Subcutaneous abdominal adipose tissue (tissue), 5 donors: Measurements from ENCODE around the gene MEPCE.

Source experiments
- H3K27ac ChIP-seq: one replicate; pipeline ENCODE4 v1.7.0; 2013; ENCODE audit warnings: low read depth, mild to moderate bottlenecking, inconsistent platforms, low read length, moderate library complexity
- H3K27me3 ChIP-seq, 5 donors: one replicate each; pipeline ENCODE4 v1.7.0; 2013; ENCODE audit warnings: low read length in 5 of 5, inconsistent platforms in 1 of 5; ENCODE audit not compliant: control insufficient read depth in 5 of 5, insufficient read depth in 4 of 5
- H3K36me3 ChIP-seq, 5 donors: one replicate each; pipeline ENCODE4 v1.7.0; 2013; ENCODE audit warnings: low read length in 5 of 5; ENCODE audit not compliant: control insufficient read depth in 5 of 5, insufficient read depth in 5 of 5
- H3K4me1 ChIP-seq, 5 donors: one replicate each; pipeline ENCODE4 v1.7.0; 2013; ENCODE audit warnings: low read length in 5 of 5, mild to moderate bottlenecking in 3 of 5, moderate library complexity in 1 of 5; ENCODE audit not compliant: control insufficient read depth in 5 of 5, insufficient read depth in 5 of 5
- H3K4me3 ChIP-seq, 5 donors: one replicate each; pipeline ENCODE4 v1.7.0; 2013; ENCODE audit warnings: low read length in 5 of 5, low read depth in 1 of 5
- H3K9ac ChIP-seq, 5 donors: one replicate each; pipeline ENCODE4 v1.7.0; 2013; ENCODE audit warnings: low read length in 5 of 5, mild to moderate bottlenecking in 4 of 5, moderate library complexity in 3 of 5
- H3K9me3 ChIP-seq, 5 donors: one replicate each; pipeline ENCODE4 v1.7.0; 2013; ENCODE audit warnings: low read length in 5 of 5; ENCODE audit not compliant: control insufficient read depth in 5 of 5
- donor health status: healthy.
- donor health status: healthy.
- donor health status: healthy.
- donor health status: healthy.
- donor health status: healthy.

The MEPCE gene

DNA sequence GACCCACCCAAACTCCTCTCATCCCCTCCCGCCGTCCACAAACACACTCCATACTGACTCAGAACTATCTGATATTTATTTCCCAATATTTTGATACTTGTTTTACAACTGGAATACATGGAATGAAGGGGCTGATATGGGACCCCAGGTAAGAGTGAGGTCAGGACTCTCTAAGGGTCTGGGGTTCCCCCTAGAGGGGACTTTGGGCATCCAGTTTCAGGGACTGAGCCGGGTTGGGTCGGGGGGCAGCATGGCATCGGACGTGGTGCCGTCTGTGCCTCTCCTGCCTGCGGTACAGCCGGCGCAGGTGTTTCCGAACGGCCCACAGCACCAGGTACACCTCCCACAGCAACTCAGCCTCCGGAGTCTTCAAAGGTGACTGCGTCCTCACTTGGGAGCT lies 26.9 kb downstream of the MEPCE start:
- H3K9me3 ChIP-seq = no peaks in the 10 kb centered on the region
- no peak overlapping the region for H3K27ac ChIP-seq
- peaks cover 0 to 15% (median 0%) of the 10 kb centered on the region in 5 donors for H3K36me3 ChIP-seq
- no peak overlapping the region for H3K4me3 ChIP-seq
- no peaks in the 10 kb centered on the region for H3K27me3 ChIP-seq
- peaks cover 0 to 6% (median 0%) of the 10 kb centered on the region in 5 donors for H3K4me1 ChIP-seq
- H3K9ac ChIP-seq = no peak overlapping the region

DNA sequence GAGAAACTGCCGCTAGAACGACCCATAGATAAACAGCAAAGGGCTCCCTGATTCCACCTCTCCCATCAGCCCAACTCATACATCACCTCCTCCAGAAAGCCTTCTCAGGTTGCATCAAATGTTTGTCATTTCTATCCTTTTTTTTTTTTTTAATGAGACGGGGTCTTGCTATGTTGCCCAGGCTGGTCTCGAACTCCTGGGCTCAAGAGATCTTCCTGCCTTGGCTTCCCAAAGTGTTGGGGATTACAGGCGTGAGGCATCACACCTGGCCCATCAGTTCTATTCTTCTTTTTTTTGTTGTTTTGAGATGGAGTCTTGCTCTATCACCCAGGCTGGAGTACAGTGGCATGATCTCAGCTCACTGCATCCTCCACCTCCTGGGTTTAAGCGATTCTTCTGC lies 27.4 kb downstream of the MEPCE start:
- H3K4me1 ChIP-seq = peaks cover 0 to 6% (median 0%) of the 10 kb centered on the region in 5 donors
- H3K27ac ChIP-seq = no peak overlapping the region
- H3K9me3 ChIP-seq = no peaks in the 10 kb centered on the region
- no peak overlapping the region for H3K4me3 ChIP-seq
- H3K27me3 ChIP-seq = no peaks in the 10 kb centered on the region
- H3K36me3 ChIP-seq = peaks cover 0 to 15% (median 0%) of the 10 kb centered on the region in 5 donors
- H3K9ac ChIP-seq = no peak overlapping the region

DNA sequence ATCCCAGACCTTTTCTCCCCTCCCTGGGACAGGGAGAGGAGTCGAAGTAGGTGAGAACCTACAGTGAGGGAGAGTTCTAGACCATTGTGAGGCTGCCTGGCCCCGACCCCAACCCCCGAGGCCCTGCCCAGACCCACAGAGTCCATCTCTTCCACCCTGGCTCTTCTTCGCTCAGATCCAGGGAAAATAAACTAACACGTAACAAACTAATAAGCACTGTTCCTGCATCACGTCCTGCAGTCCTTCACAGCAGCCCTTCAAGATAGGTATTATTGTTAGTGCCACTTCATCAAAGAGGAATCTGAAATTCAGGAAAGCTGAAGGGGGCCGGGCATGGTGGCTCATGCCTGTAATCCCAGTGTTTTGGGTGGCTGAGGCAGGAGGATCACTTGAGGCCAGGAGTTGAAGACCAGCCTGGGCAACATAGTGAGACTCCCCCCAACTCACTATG lies 34.6 kb downstream of the MEPCE start, which contains the start of gene SPACDR:
TSS of gene SPACDR (minus strand) at position 51 of the 451 bp plus-strand sequence. CDS start 235 bp downstream, outside the sequence.
- H3K4me1 ChIP-seq = peaks cover 0 to 15% (median 15%) of the 10 kb centered on the region in 5 donors
- no peaks in the 10 kb centered on the region for H3K9me3 ChIP-seq
- no peak within 1 kb of the TSS for H3K9ac ChIP-seq
- peaks cover 0 to 30% (median 9%) of the 10 kb centered on the region in 5 donors for H3K36me3 ChIP-seq
- no peak within 1 kb of the TSS for H3K27ac ChIP-seq
- no peak within 1 kb of the TSS for H3K4me3 ChIP-seq
- H3K27me3 ChIP-seq = no peaks in the 10 kb centered on the region

DNA sequence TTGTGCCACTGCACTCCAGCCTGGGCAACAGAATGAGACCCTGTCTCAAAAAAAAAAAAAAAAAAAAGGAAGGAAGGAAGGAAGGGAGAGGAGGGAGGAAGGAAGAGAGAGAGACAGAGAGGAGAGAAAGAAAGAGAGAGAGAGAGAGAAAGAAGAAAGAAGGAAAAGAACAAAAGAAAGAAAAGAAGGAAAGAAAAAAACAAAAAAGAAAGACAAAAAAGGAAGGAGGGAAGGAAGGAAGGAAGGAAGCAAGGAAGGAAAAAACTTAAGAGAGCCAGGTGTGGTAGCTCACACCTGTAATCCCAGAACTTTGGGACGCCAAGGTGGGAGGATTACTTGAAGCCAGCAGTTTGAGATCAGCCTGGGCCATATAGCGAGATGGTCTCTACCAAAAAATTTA lies 35.2 kb downstream of the MEPCE start:
- Histone ChIP-seq H3K4me3 (no peak overlapping the region), H3K27me3 (no peaks in the 10 kb centered on the region), H3K9me3 (no peaks in the 10 kb centered on the region), H3K9ac (no peak overlapping the region), H3K27ac (no peak overlapping the region), H3K4me1 (peaks cover 0 to 20% (median 19%) of the 10 kb centered on the region in 5 donors), H3K36me3 (peaks cover 0 to 27% (median 9%) of the 10 kb centered on the region in 5 donors)

DNA sequence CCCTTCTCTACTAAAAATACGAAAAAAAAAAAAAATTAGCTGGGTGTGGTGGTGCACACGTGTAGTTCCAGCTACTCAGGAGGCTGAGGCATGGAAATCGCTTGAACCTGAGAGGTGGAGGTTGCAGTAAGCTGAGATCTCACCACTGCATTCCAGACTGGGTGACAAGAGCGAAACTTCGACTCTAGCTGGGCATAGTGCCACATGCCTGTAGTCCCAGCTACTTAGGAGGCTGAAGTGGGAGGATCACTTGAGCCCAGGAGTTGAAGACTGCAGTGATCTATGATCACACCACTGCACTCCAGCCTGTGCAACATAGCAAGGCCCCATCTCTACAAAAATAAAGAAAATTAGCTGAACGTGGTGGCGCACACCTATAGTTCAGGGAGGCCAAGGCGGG lies 35.7 kb downstream of the MEPCE start:
- Histone ChIP-seq H3K4me1 (peaks cover 0 to 20% (median 19%) of the 10 kb centered on the region in 5 donors), H3K36me3 (peaks cover 0 to 30% (median 9%) of the 10 kb centered on the region in 5 donors), H3K27ac (no peak overlapping the region), H3K4me3 (no peak overlapping the region), H3K9me3 (no peaks in the 10 kb centered on the region), H3K27me3 (no peaks in the 10 kb centered on the region), H3K9ac (no peak overlapping the region)

DNA sequence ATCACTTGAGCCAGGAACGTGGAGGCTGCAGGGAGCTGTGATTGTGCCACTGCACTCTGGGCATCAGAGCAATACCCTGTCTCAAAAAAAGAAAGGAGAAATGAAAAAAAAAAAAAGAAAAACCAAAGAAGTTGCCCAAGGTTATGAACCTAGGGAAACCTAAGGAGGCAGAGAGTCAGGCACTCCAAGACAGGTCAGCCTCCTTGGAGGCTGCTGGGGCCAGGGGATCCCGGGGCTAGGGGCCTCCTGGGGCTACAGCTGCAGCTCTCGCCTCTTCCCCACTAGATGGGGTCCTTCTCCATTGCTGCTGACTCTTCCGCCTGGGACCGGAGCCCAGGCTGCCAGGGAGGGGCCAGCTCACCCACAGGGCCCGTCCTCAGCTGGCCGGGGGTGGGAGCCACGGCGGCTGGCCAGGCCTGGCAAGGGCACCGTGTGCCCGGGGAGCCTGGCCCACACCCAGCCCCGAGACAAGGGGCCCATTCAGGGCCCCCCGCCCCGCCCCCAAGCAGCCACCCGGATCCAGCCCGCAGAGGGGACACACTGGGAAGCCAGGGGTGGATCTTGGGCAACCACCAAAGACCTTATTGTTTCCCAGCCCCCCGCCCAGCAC lies 36.2 kb downstream of the MEPCE start:
- no peak overlapping the region for H3K27ac ChIP-seq
- no peak overlapping the region for H3K4me3 ChIP-seq
- no peaks in the 10 kb centered on the region for H3K27me3 ChIP-seq
- H3K9ac ChIP-seq = no peak overlapping the region
- H3K4me1 ChIP-seq = peaks cover 0 to 20% (median 19%) of the 10 kb centered on the region in 5 donors
- peaks cover 0 to 32% (median 12%) of the 10 kb centered on the region in 5 donors for H3K36me3 ChIP-seq
- no peaks in the 10 kb centered on the region for H3K9me3 ChIP-seq

DNA sequence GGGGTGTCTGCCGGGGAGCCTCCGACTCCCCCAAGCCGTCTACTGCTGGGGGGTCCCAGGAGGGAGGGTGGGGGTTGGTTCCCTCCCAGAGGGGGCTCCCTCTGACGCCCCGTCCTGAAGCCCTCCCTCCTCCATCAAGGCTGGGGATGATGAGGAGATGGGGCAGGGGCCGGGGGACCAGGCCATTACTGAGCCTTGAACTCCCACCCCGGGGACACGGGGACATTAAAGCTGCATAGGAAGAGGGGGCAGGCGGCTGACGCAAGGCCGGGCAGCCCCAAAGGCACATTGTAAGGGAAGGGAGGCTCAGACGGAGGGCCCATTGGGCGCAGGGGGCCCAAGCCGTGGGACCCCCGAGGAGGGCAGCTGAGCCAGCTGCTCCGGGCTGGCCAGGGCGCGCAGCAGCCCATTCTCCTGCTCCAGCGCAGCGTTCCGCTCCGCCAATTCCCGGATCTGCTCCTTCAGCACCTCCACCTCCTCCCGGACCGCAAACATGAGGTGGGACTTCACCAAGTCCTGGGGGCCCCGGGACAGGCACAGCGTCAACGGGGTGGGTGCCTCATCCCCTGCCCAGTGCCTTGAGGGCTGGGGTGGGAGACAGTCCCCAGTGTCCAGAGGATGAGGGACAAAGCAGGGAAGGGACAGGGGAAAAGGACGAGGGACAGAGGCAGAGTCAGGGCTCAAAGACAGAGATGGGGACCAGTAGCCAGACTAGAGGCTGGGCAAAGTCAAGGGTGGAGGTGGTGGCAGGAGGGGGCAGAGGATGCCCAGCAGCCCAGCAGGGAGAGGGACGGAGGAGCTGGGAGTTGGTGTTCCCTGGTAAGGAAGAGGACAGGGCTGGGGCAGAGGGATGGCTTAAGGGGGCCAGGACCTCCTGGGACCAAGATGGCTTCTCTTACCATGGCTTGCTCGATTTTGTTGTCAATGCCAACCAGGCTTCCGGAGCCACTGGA lies 37.3 kb downstream of the MEPCE start:
- H3K27ac ChIP-seq = no peak overlapping the region
- no peak overlapping the region for H3K9ac ChIP-seq
- H3K9me3 ChIP-seq = no peaks in the 10 kb centered on the region
- no peaks in the 10 kb centered on the region for H3K27me3 ChIP-seq
- H3K4me3 ChIP-seq = no peak overlapping the region
- peaks cover 0 to 20% (median 19%) of the 10 kb centered on the region in 5 donors for H3K4me1 ChIP-seq
- peaks cover 0 to 35% (median 13%) of the 10 kb centered on the region in 5 donors for H3K36me3 ChIP-seq

DNA sequence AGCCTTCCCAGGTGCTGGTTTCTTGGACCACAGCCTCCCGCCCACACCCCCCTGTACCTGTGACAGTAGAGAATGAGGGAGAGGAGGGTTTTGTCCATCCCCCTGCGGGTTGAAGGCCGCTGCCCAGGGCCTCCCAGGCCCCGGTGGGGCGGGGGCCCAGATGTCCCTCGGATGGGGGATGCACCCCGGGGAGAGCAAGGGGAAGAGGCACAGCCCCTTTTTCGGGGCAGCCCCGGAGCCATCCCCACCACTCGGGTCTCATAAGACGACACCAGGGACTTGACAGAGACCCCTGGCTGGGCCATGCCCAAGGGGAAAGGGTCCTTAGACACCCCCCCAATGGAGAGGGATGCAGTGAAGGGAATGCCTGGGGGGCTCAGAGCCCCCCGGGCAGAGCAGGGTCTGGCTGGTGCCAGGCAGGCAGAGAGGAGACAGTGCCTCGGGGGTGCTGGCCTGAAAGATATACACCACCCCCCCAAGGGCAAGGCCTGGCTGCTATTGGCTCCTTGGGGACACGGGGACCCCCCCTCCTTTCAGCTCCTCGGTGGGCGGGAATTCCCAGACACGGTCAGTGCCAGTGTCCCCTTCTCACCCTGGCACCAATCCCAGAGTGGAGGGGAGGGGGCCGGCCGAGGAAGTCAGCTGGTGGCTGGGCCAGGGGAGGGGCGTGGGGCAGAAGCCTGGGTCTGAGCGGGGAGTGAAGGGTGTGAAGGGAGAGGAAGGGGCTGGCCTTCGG lies 38.2 kb downstream of the MEPCE start:
- Histone ChIP-seq H3K36me3 (peaks cover 0 to 37% (median 13%) of the 10 kb centered on the region in 5 donors), H3K9me3 (no peaks in the 10 kb centered on the region), H3K9ac (no peak overlapping the region), H3K4me1 (peaks cover under 1 to 26% (median 21%) of the 10 kb centered on the region in 5 donors), H3K4me3 (no peak overlapping the region), H3K27ac (no peak overlapping the region), H3K27me3 (no peaks in the 10 kb centered on the region)

DNA sequence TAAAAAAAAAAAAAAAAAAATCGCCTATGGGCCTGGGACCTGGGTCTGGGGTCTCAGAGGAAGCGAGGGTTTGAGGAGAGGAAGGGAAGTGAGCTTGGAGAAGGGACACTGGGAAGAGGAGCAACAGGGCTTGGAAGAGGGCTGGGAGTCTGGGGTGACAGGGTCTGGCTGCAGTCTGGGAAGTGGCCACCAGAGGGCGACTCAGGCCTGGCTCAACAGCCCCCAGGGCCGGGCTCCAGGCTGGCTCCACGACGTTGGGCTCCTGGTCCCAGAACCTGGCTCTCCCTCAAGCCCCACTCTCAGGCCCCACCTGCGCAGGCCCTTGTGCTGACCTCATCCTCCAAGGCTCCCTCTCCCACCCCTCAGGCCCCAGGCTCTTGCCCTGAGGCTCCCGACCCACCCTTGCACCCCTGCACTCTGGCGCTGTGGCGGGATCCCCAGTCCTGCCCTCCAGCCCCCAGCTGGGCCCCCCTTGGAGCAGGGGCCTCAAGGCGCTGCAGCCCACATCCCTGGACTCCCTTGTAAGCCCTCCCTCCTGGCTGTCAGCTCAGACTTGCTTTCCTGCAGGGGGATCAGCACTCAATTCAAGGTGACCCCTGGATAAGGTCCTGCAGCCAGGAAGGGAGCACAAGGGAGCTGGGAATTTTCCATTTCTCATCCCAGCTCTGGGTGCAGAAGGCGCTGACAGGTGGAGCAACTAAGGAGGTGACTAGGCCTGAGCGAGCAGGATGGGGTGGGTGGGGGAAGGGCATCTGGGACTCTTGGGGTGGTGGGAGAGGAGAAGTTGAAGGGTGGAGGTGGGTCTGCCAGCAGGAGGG lies 39.8 kb downstream of the MEPCE start:
- Histone ChIP-seq H3K9ac (no peak overlapping the region), H3K4me3 (no peak overlapping the region), H3K9me3 (no peaks in the 10 kb centered on the region), H3K36me3 (peaks cover 0 to 44% (median 18%) of the 10 kb centered on the region in 5 donors), H3K4me1 (peaks cover 5 to 40% (median 33%) of the 10 kb centered on the region in 5 donors), H3K27ac (no peak overlapping the region), H3K27me3 (no peaks in the 10 kb centered on the region)
